CD14-positive monocyte (primary cell): Measurements from ENCODE around the gene PRPF40B. TPM values are rescaled to one million over a fixed set of nuclear protein-coding genes. Genes with fewer than 3 reads are reported as not detected.
A peak's percentile ranks its signal among the peaks of the same experiment; 100 is the strongest.

Experiments used
- DNase-seq, 3 donors: peaks; one replicate each; pipeline ENCODE4 v3.0.0-alpha.2; 2011 to 2022
- H2AFZ ChIP-seq: 2 replicates; pipeline ENCODE4 v1.6.0; 2012; ENCODE audit warnings: mild to moderate bottlenecking, low read depth, low read length, inconsistent platforms; ENCODE audit not compliant: insufficient read depth, poor library complexity, severe bottlenecking
- H3K27ac ChIP-seq, 2 donors: 1 replicate in 1 of 2; 2 replicates in 1 of 2; pipeline ENCODE4 v1.5.1; 2012 to 2013; ENCODE audit warnings: low read length in 2 of 2, control low read depth in 1 of 2, inconsistent platforms in 1 of 2, low read depth in 1 of 2, mild to moderate bottlenecking in 1 of 2
- H3K27me3 ChIP-seq, 2 donors: one replicate each; pipeline versions ENCODE4 v1.6.0 to v1.6.1; 2011 to 2013; ENCODE audit warnings: low read length in 2 of 2; ENCODE audit not compliant: control insufficient read depth in 2 of 2, insufficient read depth in 2 of 2
- H3K36me3 ChIP-seq, 2 donors: replicated peaks in 1 of 2; 1 replicate in 1 of 2; 2 replicates in 1 of 2; pipeline versions ENCODE4 v1.5.1 to v1.6.1; 2012 to 2013; ENCODE audit warnings: low read length in 2 of 2, control low read depth in 1 of 2, inconsistent platforms in 1 of 2, mild to moderate bottlenecking in 1 of 2; ENCODE audit not compliant: insufficient read depth in 2 of 2, control insufficient read depth in 1 of 2
- H3K4me1 ChIP-seq, 2 donors: 1 replicate in 1 of 2; 2 replicates in 1 of 2; pipeline versions ENCODE4 v1.5.1 to v1.6.1; 2012 to 2013; ENCODE audit warnings: low read length in 2 of 2, control low read depth in 1 of 2, inconsistent platforms in 1 of 2, mild to moderate bottlenecking in 1 of 2, moderate library complexity in 1 of 2; ENCODE audit not compliant: insufficient read depth in 2 of 2, control insufficient read depth in 1 of 2
- H3K4me2 ChIP-seq: replicated peaks from 2 replicates; pipeline ENCODE3; 2012; ENCODE audit warnings: low read length, moderate library complexity, mild to moderate bottlenecking; ENCODE audit not compliant: poor library complexity, severe bottlenecking; ENCODE audit errors: extremely low read depth
- H3K4me3 ChIP-seq, 3 experiments: fragments of 200-600 bp in 1 of 3; sonication (generic) in 1 of 3; replicated peaks in 1 of 3; 1 replicate in 2 of 3; 2 replicates in 1 of 3; pipeline ENCODE4 v1.5.1; 2011 to 2013; ENCODE audit warnings: low read length in 3 of 3, mild to moderate bottlenecking in 3 of 3, control low read depth in 2 of 3, low read depth in 2 of 3, inconsistent platforms in 1 of 3, moderate library complexity in 1 of 3
- H3K79me2 ChIP-seq: 2 replicates; pipeline ENCODE4 v1.6.0; 2012; ENCODE audit warnings: mild to moderate bottlenecking, control low read depth, inconsistent platforms, low read length, moderate library complexity; ENCODE audit not compliant: insufficient read depth
- H3K9ac ChIP-seq: 2 replicates; pipeline ENCODE4 v1.6.0; 2017; ENCODE audit warnings: low read length, mild to moderate bottlenecking; ENCODE audit not compliant: insufficient read depth, poor library complexity, severe bottlenecking
- H3K9me3 ChIP-seq, 2 donors: replicated peaks in 1 of 2; 1 replicate in 1 of 2; 2 replicates in 1 of 2; pipeline versions ENCODE4 v1.5.1 to v1.6.1; 2012 to 2013; ENCODE audit warnings: low read length in 2 of 2, control low read depth in 1 of 2; ENCODE audit not compliant: control insufficient read depth in 1 of 2, insufficient read depth in 1 of 2
- H4K20me1 ChIP-seq: 2 replicates; pipeline ENCODE4 v1.6.0; 2012; ENCODE audit warnings: mild to moderate bottlenecking, low read length, control low read depth, moderate library complexity; ENCODE audit not compliant: insufficient read depth
- H3K27ac Mint-ChIP-seq, 7 donors: one replicate each; pipeline ENCODE4 v1.8.0; 2020; ENCODE audit warnings: mild to moderate bottlenecking in 7 of 7, mixed read lengths in 7 of 7, moderate library complexity in 6 of 7, inconsistent platforms in 2 of 7
- H3K27me3 Mint-ChIP-seq, 3 donors: one replicate each; pipeline ENCODE4 v1.8.0; 2021 to 2022; ENCODE audit warnings: low read depth in 3 of 3, mild to moderate bottlenecking in 3 of 3, mixed read lengths in 3 of 3, moderate library complexity in 3 of 3, inconsistent platforms in 1 of 3
- H3K36me3 Mint-ChIP-seq, 2 donors: one replicate each; pipeline ENCODE4 v1.8.0; 2020; ENCODE audit warnings: mixed read lengths in 2 of 2, inconsistent platforms in 1 of 2, mild to moderate bottlenecking in 1 of 2
- H3K4me1 Mint-ChIP-seq: one replicate; pipeline ENCODE4 v1.8.0; 2020; ENCODE audit warnings: mild to moderate bottlenecking, mixed read lengths
- H3K4me3 Mint-ChIP-seq, 2 donors: one replicate each; pipeline ENCODE4 v1.8.0; 2020; ENCODE audit warnings: mild to moderate bottlenecking in 2 of 2, mixed read lengths in 2 of 2, moderate library complexity in 1 of 2
- H3K9me3 Mint-ChIP-seq, 7 donors: one replicate each; pipeline ENCODE4 v1.8.0; 2020 to 2022; ENCODE audit warnings: mixed read lengths in 7 of 7, mild to moderate bottlenecking in 6 of 7, moderate library complexity in 6 of 7, inconsistent platforms in 2 of 7
- CTCF ChIP-seq: fragments of 200-600 bp; IDR thresholded peaks from one replicate; pipeline ENCODE4 v1.8.0; 2022; ENCODE audit warnings: antibody characterized with exemption, mild to moderate bottlenecking
- WGBS: methylation state at CpG from one replicate; pipeline ENCODE4 v1.1.5; 2013; ENCODE audit warnings: missing lambda C conversion rate; ENCODE audit not compliant: insufficient coverage; 5-methylcytosine and 5-hydroxymethylcytosine counted together
- intact Hi-C, 2 donors: fragments of 100-400 bp; cut with micrococcal nuclease; formaldehyde crosslinking; loops; one replicate each; pipeline versions ENCODE4 v1.15.0 to v1.15.1; 2023
- polyA plus RNA-seq, 3 donors: library from polyadenylated mRNA; depleted of rRNA in 1 of 3; unstranded in 2 of 3; stranded (reverse) in 1 of 3; fragments of 300-500 nt in 2 of 3; fragments of >200 nt in 1 of 3; fragmentation: Illumina TruSeq in 2 of 3; gene quantifications; 1 replicate in 2 of 3; 2 replicates in 1 of 3; pipeline ENCODE4 v1.2.3, GENCODE V29; 2012 to 2021

The PRPF40B gene
- polyA plus RNA-seq, 3 donors: 0.14 to 1.3 (median 0.57) TPM

- peak overlapping the region; percentile 86 to 94 for H3K4me3 Mint-ChIP-seq
- intact Hi-C loops: no loop called here
- peaks cover 26% of the 10 kb centered on the region for H3K4me1 Mint-ChIP-seq
Measured at GRCh38 chr12:49622501-49623141, 740 bp upstream of the PRPF40B start.

More at GRCh38 chr12:49622501-49623141, 740 bp upstream of the PRPF40B start:
- Mint-ChIP-seq H3K27ac (peak overlapping the region in 6 of 7 donors; percentile 30 to 81 (median 52)), H3K36me3 (no peaks in the 10 kb centered on the region), H3K9me3 (peaks cover 0 to 6% (median 2%) of the 10 kb centered on the region in 7 donors), H3K27me3 (peaks cover 41 to 59% (median 53%) of the 10 kb centered on the region in 3 donors)
- H2AFZ ChIP-seq: peak overlapping the region; percentile 84
- H4K20me1 ChIP-seq: no peaks in the 10 kb centered on the region
- peak; percentile 17 to 35 (median 28) for DNase-seq
- peak overlapping the region; percentile 38 to 82 (median 51) for H3K4me3 ChIP-seq
- peaks cover 18 to 22% of the 10 kb centered on the region in 2 donors for H3K4me1 ChIP-seq
- H3K4me2 ChIP-seq: peak overlapping the region; percentile 94
- H3K9me3 ChIP-seq: no peaks in the 10 kb centered on the region
- no peak for TF ChIP-seq CTCF
- H3K9ac ChIP-seq: peak overlapping the region; percentile 50
- peaks cover 15 to 48% of the 10 kb centered on the region in 2 donors for H3K27me3 ChIP-seq
- no peaks in the 10 kb centered on the region for H3K79me2 ChIP-seq
- H3K27ac ChIP-seq: peak overlapping the region in 1 of 2 donors; percentile 48
- H3K36me3 ChIP-seq: no peaks in the 10 kb centered on the region
- WGBS: 1% methylated on average over 19 of the region's 22 CpGs
